ENCODE data around the gene TRAPPC14.

Gene TRAPPC14

GRCh38 chr7:100191775-100192174 is 33.3 kb upstream of the TRAPPC14 start:
- no peaks in the 10 kb centered on the region for H3K9me2 ChIP-seq (replicated peaks; ENCODE audit: insufficient read depth, low read length)
- no peak overlapping the region for H3K4me3 ChIP-seq (ENCODE audit: insufficient read depth, low read length, poor library complexity, severe bottlenecking)
- peak overlapping the region; percentile 21 for H2AFZ ChIP-seq (ENCODE audit: low read depth, low read length, severe bottlenecking)
- no peaks in the 10 kb centered on the region for H3K36me3 ChIP-seq (ENCODE audit: low read length)
- no peaks in the 10 kb centered on the region for H3K27me3 ChIP-seq (ENCODE audit: low read length)
- TF ChIP-seq EZH2phosphoT487 (conservative IDR thresholded peaks at IDR 0.05; ENCODE audit: low read length) = no peak
- TF ChIP-seq CTCF (IDR thresholded peaks at IDR 0.05; ENCODE audit: insufficient read depth, low read length, poor library complexity, severe bottlenecking) = no peak
- no peaks in the 10 kb centered on the region for H4K20me1 ChIP-seq (ENCODE audit: low read depth, low read length)
- peak overlapping the region; percentile 52 for H3K9ac ChIP-seq (ENCODE audit: low read length)
- H3K27ac ChIP-seq (ENCODE audit: low read depth, low read length) = peak overlapping the region; percentile 94
- no peaks in the 10 kb centered on the region for H3K9me3 ChIP-seq (ENCODE audit: insufficient read depth, low read length)
- peak overlapping the region; percentile 62 for H3K4me2 ChIP-seq (ENCODE audit: low read depth, low read length, poor library complexity, severe bottlenecking)
- H3F3A ChIP-seq (ENCODE audit: insufficient read depth) = peaks cover 56% of the 10 kb centered on the region
- H3K79me2 ChIP-seq (ENCODE audit: insufficient read depth, low read length) = no peaks in the 10 kb centered on the region

- H4K20me1 ChIP-seq (ENCODE audit: low read depth, low read length) = no peaks in the 10 kb centered on the region
- peak overlapping the region; percentile 24 for H3K4me3 ChIP-seq (ENCODE audit: insufficient read depth, low read length, poor library complexity, severe bottlenecking)
- H2AFZ ChIP-seq (ENCODE audit: low read depth, low read length, severe bottlenecking) = peak overlapping the region; percentile 39
- H3K9me3 ChIP-seq (ENCODE audit: insufficient read depth, low read length) = no peaks in the 10 kb centered on the region
- TF ChIP-seq EZH2phosphoT487 (conservative IDR thresholded peaks at IDR 0.05; ENCODE audit: low read length) = no peak
- TF ChIP-seq CTCF (IDR thresholded peaks at IDR 0.05; ENCODE audit: insufficient read depth, low read length, poor library complexity, severe bottlenecking) = peak; percentile 81
- no peaks in the 10 kb centered on the region for H3K36me3 ChIP-seq (ENCODE audit: low read length)
- H3K27ac ChIP-seq (ENCODE audit: low read depth, low read length) = peak overlapping the region; percentile 94
- H3K79me2 ChIP-seq (ENCODE audit: insufficient read depth, low read length) = no peaks in the 10 kb centered on the region
- peak overlapping the region; percentile 52 for H3K9ac ChIP-seq (ENCODE audit: low read length)
- H3K9me2 ChIP-seq (replicated peaks; ENCODE audit: insufficient read depth, low read length) = no peaks in the 10 kb centered on the region
- no peaks in the 10 kb centered on the region for H3K27me3 ChIP-seq (ENCODE audit: low read length)
- H3K4me2 ChIP-seq (ENCODE audit: low read depth, low read length, poor library complexity, severe bottlenecking) = peak overlapping the region; percentile 62
- peaks cover 50% of the 10 kb centered on the region for H3F3A ChIP-seq (ENCODE audit: insufficient read depth)
Observed at GRCh38 chr7:100190048-100190711, 31.7 kb upstream of the TRAPPC14 start.

- peak overlapping the region; percentile 94 for H3K27ac ChIP-seq (ENCODE audit: low read depth, low read length)
- H3K9me2 ChIP-seq (replicated peaks; ENCODE audit: insufficient read depth, low read length) = no peaks in the 10 kb centered on the region
- H3K9me3 ChIP-seq (ENCODE audit: insufficient read depth, low read length) = no peaks in the 10 kb centered on the region
- H3K4me2 ChIP-seq (ENCODE audit: low read depth, low read length, poor library complexity, severe bottlenecking) = peak overlapping the region; percentile 62
- peaks cover 38% of the 10 kb centered on the region for H3F3A ChIP-seq (ENCODE audit: insufficient read depth)
- peak overlapping the region; percentile 6 for H2AFZ ChIP-seq (ENCODE audit: low read depth, low read length, severe bottlenecking)
- H3K79me2 ChIP-seq (ENCODE audit: insufficient read depth, low read length) = no peaks in the 10 kb centered on the region
- peak overlapping the region; percentile 52 for H3K9ac ChIP-seq (ENCODE audit: low read length)
- H4K20me1 ChIP-seq (ENCODE audit: low read depth, low read length) = no peaks in the 10 kb centered on the region
- no peaks in the 10 kb centered on the region for H3K27me3 ChIP-seq (ENCODE audit: low read length)
- H3K4me3 ChIP-seq (ENCODE audit: insufficient read depth, low read length, poor library complexity, severe bottlenecking) = no peak overlapping the region
- TF ChIP-seq EZH2phosphoT487 (conservative IDR thresholded peaks at IDR 0.05; ENCODE audit: low read length) = no peak
- TF ChIP-seq CTCF (IDR thresholded peaks at IDR 0.05; ENCODE audit: insufficient read depth, low read length, poor library complexity, severe bottlenecking) = peak; percentile 34
- no peaks in the 10 kb centered on the region for H3K36me3 ChIP-seq (ENCODE audit: low read length)
Observed at GRCh38 chr7:100189061-100189460, 30.5 kb upstream of the TRAPPC14 start.

All from SU-DHL-6 (cell line).